ENCODE measurements around the gene LMNB1.
"Not testable (repeated sequence)": the region's sequence is repeated elsewhere in the genome, so short reads cannot be mapped to it uniquely, and the experiment has no call there.

The LMNB1 gene, protein sequence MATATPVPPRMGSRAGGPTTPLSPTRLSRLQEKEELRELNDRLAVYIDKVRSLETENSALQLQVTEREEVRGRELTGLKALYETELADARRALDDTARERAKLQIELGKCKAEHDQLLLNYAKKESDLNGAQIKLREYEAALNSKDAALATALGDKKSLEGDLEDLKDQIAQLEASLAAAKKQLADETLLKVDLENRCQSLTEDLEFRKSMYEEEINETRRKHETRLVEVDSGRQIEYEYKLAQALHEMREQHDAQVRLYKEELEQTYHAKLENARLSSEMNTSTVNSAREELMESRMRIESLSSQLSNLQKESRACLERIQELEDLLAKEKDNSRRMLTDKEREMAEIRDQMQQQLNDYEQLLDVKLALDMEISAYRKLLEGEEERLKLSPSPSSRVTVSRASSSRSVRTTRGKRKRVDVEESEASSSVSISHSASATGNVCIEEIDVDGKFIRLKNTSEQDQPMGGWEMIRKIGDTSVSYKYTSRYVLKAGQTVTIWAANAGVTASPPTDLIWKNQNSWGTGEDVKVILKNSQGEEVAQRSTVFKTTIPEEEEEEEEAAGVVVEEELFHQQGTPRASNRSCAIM
- total RNA-seq: 30.6 to 38.8 reads per million in 2 donors

DNA sequence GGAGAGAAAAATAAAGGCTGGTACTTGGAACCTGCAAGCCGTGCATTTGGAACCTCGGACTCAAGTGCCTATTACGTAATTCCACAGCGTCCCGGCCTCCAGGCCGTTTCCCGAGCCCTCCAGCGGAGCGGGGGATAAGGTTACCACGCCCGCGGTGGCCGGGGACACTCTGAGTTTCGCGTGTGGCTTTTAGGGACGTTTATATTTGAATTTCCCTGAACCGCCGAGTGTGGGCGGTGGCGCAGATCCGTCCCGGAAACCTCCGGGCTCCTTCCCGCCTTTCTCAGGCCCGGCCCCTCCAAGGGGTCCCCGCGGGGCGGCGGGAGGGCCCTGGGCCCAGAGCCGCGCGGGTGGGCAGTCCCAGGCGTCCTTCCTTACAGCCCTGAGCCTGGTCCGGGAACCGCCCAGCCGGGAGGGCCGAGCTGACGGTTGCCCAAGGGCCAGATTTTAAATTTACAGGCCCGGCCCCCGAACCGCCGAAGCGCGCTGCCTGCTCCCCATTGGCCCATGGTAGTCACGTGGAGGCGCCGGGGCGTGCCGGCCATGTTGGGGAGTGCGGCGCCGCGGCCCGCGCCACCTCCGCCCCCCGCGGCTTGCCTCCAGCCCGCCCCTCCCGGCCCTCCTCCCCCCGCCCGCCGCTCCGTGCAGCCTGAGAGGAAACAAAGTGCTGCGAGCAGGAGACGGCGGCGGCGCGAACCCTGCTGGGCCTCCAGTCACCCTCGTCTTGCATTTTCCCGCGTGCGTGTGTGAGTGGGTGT lies at the start of gene LMNB1:
Gene LMNB1, plus strand, starts transcription at position 638 of the 758 bp plus-strand sequence. CDS start 373 bp downstream, outside the sequence.
- DNase-seq: peak; percentile 91

DNA sequence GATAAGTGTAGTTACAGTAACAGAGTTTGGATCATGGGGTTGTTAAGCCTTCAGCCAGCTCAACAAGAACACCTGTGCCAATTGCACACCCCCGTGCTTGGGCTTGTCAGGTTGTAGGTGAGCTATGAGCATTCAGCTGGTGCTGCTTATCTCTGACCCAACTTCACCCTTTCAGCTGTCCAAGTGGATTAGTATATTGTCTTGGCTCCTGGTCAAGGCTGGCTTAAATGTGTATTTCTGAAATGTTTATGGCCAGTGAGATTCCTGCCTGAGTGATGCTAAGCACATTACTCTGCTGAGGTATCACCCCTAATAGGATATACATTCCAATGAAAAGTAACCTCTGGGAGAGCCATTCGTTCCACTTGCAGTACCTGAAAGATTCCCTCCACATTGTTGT lies 44.2 kb upstream of the LMNB1 start:
- no peak for DNase-seq

DNA sequence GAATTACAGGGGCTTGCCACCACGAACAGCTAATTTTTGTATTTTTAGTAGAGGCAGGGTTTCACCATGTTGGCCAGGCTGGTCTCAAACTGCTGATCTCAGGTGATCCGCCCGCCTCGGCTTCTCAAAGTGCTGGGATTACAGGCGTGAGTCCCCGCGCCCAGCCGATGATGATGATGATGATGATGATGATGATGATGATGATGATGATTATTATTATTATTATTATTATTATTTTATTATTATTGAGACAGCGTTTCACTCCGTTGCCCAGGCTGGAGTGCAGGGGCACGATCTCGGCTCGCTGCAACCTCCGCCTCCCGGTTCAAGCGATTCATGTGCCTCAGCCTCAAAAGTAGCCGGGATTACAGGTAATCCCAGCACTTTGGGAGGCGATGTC lies 42.4 kb upstream of the LMNB1 start:
- not testable (repeated sequence) for DNase-seq

DNA sequence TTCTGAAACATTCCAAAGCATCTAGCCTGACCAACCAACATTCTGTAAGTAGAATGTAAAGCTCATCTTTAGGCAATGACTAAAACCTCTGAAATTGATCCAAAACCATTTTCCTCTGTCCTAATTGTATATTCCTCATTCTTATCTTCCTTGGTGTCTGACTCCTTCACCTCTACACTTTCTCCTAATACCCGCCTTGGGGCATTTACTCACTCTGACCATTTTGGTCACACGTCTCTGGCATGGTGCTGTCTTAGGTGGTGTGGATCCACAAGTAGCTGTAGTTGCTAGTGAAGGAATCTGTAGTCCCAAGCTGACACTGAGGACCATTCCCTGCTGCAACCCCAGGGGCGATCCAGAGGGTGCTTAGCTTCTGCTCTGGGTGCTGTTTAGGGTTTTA lies 40.8 kb upstream of the LMNB1 start:
- DNase-seq: no peak

DNA sequence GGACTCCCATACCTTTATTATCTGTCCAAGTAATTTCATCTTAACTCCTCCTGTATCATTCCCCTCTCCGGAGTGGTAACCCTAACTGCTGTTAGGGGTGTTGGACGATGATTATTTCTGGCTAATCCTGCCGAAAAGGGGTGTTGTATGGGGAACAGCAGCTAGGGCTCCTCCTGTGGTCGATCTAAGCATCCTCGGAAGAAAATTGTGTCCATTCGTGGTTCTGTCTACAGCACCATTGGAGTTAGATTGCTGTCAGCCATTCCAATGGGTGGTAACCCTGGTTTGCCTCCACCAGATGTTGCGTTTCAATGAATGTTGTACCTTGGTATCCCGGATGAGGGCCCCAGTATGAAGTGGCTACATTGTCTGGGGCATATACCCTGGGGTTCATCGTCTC lies 35.6 kb upstream of the LMNB1 start:
- DNase-seq: no peak

DNA sequence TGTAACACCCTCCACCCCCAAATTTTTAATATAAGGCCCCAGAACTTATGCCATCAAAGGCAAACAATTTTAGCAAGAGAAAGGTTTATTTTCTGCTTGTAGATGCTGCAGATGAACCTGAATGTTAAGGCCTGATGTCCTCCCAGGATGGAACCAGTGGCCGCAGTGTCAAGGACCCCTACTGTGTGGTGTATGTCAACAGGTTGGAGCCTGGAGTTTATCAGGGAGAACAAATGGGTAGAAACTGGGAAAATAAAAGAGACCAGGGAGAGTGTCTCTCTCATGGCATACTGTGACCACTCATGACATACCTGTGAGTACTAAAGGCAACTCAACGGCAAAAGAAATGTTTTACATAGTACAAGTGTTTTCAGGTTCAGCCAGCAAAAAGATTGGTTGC lies 34.5 kb upstream of the LMNB1 start:
- DNase-seq: no peak

DNA sequence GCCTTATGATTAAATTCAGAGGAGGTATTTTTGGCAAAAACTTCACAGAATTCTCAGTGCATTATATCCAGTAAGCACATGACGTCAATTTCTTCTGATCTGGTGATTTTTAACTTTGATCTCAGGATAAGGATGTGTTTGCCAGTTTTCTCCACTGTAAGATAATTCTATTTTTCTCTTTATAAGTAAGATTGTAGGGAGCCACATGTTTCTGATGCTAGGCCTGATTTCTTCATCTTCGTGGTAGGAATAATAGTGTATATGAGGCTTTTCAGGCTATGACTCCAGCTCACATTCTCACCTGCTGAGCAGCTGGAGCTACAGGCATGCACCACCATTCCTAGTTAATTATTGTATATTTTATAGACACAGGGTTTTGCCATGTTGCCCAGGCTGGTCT lies 32.1 kb upstream of the LMNB1 start:
- no peak for DNase-seq

DNA sequence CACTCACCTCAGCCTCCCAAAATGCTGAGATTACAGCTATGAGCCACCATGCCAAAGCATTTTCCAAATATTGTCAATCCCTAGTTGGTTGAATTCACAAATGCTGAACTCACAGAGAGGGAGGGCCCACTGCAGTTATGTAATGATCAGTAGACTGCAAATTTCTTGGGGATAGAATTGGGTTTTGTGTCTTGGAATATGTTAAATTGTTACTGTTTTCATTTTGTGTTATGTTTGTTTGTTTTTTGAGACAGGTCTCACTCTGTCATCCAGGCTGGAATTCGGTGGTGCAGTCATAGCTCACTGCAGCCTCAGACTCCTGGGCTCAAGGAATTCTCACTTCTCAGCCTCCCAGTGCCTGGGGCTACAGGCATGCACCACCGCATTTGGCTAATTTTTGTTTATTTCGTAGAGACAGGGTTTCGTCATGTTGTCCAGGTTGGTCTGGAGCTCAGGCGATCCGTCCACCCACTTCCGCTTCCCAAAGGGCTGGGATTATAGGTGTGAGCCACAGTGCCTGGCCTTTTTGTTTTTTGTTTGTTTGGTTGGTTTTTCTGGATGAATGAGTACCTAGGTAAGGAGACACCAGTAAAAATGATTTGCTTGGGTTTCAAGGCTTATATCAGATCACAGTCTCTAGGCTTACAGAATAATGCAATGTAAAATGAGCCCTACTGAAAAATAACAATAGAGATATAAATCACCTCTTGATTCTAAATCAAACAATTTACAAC lies 31.5 kb upstream of the LMNB1 start:
- no peak for DNase-seq

DNA sequence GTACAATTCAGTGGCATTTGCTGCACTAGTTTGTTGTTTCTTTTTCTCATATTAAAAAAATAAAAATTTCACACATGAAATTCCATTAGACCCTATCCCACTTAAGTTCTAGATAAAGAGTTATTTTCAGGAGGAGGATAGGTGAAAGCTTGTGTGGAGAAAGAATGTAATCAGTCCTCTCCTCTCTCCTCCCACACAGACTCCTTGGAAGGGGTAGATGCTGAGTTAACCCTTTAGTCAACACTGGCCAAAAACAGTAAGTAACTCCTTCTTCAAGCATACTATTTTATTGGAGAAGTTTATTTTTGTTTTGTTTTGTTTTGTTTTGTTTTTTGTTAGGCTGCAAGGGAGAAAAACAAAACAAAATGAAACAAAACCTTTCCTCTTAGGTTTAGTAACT lies 30.6 kb upstream of the LMNB1 start:
- DNase-seq: no peak

DNA sequence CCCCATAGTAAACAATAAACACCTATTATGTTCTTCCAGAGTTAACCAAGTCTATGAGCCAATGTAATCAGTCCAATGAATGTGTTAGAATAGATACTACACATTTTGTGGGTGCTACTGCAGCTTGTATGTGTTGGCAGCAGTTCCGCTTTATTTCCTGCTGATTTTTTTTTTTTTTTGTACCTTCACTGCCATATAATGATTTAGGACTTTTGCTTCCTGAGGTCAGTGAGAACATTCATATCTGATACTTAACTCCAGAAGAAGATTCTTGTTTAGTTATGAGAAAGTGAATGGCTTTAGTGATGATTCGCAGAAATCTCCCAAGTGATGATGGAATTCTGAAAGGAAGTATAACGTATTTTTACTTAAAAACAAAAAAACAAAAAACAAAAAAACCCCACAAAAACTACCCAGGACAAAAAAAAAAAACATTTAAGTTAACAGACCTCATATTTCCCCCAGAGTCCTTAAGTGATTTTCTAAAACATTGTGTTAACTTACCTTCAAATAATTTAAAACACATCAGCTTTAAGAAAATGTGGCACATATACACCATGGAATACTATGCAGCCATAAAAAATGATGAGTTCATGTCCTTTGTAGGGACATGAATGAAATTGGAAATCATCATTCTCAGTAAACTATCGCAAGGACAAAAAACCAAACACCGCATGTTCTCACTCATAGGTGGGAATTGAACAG lies 24.7 kb upstream of the LMNB1 start:
- DNase-seq: no peak

DNA sequence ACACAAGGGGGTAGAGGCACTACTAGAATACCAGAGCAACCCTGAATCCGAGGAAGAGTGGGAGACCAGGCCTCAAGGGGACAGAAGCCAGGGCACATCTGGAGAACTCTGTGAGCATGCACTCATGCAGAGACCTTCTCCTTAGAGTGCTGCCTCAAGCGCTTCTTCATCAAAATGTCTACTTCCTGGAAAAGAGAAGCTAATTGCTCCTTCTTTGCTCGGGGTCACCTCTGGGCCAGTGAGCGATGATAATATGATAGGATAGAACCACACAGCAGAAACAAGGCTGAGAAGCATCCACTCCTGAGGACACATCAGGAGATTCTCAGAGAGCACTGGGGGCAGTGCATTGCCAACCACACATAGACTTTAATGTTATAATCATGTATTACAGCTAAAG lies 23.7 kb upstream of the LMNB1 start:
- no peak for DNase-seq

DNA sequence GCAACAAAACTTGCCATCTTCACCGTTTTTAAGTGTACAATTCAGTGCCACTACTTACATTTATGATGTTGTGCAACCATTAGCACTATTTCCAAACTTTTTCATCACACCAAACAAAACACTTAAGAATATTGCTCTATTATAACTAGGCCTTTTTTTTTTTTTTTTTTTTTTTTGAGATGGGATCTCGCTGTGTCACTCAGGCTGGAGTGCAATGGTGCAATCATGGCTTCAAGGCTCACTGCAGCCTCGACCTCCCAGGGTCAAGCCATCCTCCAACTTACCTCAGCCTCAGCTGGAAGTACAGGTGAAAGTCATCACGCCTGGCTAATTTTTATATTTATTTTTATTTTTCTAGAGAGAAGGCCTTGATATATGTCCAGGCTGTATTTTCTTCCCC lies 22.3 kb upstream of the LMNB1 start:
- DNase-seq: no peak

DNA sequence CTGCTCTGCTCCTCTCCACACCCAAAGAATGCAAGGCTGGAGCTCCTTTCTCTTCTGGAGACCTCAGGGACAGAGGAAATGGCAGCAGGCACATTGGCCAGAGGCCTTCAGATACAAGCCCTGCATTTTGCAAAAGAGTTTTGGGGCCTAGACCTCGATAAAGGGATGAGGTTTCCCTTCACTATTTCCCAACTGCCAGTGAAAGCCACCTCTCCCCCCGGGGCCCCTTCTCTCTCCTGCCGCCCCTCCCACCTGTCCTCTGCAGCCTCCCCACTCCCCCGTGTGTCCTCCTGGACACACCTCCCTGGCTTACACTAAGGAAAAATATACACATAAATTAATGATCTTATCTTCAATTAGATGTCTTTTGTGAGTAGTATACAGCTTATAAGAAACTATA lies 21.3 kb upstream of the LMNB1 start:
- no peak for DNase-seq

DNA sequence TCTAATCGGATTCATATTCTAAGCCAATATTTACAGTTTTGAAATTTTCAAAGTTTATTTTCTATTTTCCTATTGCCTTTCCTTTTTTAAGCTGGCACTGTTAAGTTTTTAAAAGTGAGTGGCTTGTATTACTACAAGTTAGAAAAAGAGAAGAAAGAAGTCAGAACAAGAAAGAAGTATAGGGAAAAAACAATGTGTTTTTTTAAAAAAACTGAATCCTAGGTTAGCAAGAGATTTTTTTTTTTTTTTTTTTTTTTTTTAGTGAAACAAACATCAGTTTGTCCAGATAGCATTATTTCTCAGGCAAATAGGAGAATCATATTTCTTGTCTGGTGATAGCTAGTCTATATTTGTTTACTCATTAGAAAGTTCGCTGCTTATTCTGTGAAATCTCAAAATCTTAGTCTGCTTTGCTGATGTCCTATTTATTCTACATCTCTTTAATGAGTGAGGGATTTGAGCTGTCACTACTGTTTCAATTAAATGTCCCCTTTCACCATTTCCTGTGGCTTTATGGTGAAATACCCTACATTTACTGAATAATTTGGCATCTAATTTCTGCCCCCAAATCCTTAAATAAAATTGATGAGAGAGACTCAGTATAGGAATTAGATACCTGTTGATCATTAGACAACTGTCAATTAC lies 19.1 kb upstream of the LMNB1 start:
- DNase-seq: no peak

DNA sequence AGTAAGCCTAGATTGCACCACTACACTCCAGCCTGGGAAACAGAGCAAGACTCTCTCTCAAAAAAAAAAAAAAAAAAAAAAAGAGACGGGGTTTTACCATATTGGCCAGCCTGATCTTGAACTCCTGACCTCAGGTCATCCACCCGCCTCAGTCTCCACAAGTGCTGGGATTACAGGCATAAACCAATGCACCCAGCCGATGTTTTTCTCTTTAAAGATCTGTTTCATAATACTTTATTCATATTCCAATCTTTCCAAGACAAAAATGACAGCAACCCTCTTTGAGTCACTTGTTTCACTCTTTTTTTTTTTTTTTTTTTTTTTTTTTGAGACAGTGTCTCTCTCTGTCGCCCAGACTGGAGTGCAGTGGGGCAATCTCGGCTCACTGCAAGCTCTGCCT lies 13.6 kb upstream of the LMNB1 start:
- no peak for DNase-seq

DNA sequence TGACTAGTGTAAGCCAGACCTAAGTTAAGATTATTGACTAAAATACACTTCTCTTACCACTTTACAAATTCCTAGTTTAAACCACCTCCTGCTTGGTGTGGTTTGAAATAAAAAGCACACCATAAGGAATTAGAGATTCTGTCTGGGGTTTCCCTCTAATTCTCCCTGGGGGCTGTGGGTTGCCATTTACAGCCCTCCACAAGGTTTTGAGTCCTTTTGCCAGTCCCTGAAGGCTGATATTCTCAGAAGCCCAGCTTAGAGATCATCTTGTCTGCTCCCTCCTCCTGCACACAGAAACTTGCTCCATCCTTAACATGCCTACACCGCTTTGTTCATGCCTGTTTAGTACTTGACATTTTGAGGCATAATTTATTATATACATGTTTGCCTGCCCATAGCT lies 7.2 kb upstream of the LMNB1 start:
- DNase-seq: no peak

DNA sequence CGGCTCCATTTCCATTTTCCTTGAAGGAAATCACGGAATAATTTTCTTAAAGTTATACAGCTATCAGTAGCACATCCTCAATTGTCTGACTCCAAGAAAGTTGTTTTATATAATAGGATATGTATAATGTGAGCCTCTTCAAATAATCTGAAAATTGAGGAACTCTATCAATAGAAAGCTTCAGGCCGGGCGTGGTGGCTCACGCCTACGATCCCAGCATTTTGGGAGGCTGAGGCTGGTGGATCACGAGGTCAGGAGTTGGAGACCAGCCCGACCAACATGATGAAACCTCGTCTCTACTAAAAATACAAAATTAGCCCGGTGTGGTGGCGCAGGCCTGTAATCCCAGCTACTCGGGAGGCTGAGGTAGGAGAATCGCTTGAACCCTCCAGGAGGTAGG lies 3.4 kb upstream of the LMNB1 start:
- DNase-seq: not testable (repeated sequence)

DNA sequence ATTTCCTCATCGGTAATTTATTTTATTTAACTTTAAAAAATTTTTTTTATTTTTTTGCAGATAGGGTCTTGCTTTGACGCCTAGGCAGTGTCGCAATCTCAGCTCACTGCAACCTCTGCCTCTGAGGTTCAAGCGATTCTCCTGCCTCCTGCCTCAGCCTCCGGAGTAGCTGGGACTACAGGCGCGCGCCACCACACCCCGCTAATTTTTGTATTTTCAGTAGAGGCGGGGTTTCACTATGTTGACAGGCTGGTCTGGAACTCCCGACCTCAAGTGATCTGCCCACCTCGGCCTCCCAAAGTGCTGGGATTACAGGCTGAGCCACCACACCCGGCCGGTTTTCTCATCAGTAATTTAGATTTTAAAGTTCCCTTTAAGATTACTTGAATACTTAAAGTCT lies 2.3 kb upstream of the LMNB1 start:
- not testable (repeated sequence) for DNase-seq

DNA sequence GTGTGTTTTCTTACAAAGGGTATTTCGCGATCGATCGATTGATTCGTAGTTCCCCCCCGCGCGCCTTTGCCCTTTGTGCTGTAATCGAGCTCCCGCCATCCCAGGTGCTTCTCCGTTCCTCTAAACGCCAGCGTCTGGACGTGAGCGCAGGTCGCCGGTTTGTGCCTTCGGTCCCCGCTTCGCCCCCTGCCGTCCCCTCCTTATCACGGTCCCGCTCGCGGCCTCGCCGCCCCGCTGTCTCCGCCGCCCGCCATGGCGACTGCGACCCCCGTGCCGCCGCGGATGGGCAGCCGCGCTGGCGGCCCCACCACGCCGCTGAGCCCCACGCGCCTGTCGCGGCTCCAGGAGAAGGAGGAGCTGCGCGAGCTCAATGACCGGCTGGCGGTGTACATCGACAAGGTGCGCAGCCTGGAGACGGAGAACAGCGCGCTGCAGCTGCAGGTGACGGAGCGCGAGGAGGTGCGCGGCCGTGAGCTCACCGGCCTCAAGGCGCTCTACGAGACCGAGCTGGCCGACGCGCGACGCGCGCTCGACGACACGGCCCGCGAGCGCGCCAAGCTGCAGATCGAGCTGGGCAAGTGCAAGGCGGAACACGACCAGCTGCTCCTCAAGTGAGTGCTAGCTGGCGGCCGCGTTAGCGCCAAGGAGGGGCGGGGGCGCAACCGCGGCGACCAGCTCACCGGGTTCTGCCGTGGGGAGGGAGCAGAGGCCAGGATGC lies 480 bp downstream of the LMNB1 start:
- DNase-seq: peak; percentile 43

DNA sequence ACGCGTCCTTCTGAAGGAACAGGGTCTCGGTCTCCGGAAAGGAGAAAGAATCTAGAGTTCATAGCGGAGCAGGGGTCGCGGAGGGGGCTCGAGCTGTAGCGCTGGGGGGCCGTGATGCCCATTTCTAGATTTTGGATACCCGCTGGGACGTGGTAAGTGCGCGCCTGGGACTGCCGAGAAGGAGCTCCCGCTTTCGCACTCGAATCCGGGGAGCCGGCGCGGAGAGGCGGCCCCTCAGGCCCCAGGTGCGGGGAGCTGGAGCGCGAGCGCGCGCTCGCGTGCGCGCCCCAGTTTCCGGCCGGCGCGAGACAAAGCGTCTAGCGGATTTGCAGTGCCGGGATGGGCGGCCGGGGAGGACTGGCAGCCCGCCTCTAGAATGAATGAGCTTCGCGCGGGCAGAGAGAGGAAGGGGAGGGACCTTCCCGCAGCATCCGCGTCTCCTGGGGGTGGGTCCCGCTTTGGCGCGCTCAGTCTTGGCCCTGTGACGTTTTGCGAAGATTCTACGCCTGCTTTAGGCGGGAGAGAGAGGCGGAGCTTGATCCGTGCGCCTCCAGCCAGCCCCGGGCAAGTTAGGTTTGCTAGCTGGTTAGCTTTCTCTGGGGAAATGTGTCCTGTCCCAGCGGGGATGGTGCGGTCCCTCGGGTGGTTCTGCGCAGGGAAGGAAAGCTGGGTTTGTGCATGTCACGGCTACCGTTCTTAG lies 1.2 kb downstream of the LMNB1 start:
- peak; percentile 86 for DNase-seq

All from T-helper 9 cell (primary cell).